ENCODE results near the gene KLHDC7B. TPM values are rescaled to one million over a fixed set of nuclear protein-coding genes. Genes with fewer than 3 reads are reported as not detected.

KLHDC7B gene
- total RNA-seq, 1 experiment from 2014 or later = not detected

DNA sequence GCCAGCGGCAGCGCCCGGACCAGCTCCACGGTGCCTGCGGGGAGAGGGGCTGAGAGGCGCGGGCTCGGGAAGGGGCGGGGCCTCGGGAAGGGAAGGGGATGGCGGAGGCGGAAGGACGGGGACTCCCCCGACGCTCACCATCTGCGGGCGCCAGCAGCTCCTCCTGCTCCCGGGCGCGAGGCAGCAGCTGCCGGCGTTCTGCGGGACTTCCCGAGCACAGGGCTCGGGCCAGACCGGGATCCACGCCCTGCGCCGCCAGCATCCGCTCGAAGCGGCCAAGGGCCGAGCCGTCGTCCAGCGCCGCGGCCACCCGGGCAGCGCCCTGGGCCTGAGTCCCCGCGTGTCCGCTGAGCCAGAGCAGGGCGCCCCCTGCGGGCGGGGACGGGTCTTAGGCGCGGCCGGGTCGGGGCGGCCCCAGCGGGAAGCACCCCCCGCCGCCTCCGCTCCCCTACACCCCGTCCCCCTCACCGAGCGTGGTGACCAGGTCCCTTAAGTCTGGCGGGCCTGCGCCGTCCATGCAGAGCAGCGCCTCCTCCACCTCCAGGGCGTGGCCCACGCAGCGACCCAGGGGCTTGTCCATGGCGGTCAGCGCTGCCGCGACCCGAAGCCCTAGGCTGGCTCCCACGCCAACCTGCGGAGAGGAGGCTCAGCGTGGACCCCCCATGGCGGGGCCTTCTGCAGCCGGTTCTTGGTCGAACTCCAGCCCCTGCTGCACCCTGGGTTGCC is 19.4 kb upstream of the KLHDC7B start (continued):
- TF ChIP-seq USF2 (CRISPR knock-in tag; IDR thresholded peaks at IDR 0.05) (no peak), CREB1 (CRISPR knock-in tag; IDR thresholded peaks at IDR 0.05) (no peak), ARID4B (CRISPR knock-in tag; IDR thresholded peaks at IDR 0.05; ENCODE audit: borderline replicate concordance) (no peak; the same call in 1 of the 2 replicates), MLX (CRISPR knock-in tag; IDR thresholded peaks at IDR 0.05) (no peak), NR2C2 (CRISPR knock-in tag; IDR thresholded peaks at IDR 0.05) (no peak), ZNF281 (CRISPR knock-in tag; IDR thresholded peaks at IDR 0.05) (no peak), ESRRA (CRISPR knock-in tag; IDR thresholded peaks at IDR 0.05; ENCODE audit: borderline replicate concordance) (no peak), FOXP1 (CRISPR knock-in tag; IDR thresholded peaks at IDR 0.05; ENCODE audit: borderline replicate concordance) (peak; percentile 10; the same call in 1 of the 2 replicates), ZNF512 (CRISPR knock-in tag; IDR thresholded peaks at IDR 0.05; ENCODE audit: borderline replicate concordance) (no peak), TCF7 (CRISPR knock-in tag; IDR thresholded peaks at IDR 0.05; ENCODE audit: low read depth) (peak; percentile 21; the same call in 1 of the 2 replicates), GABPB1 (CRISPR knock-in tag; IDR thresholded peaks at IDR 0.05) (0 out of 2 replicates have a peak, but pooled peaks have one; percentile 22), CREM (CRISPR knock-in tag; IDR thresholded peaks at IDR 0.05) (no peak), ZNF416 (CRISPR knock-in tag; IDR thresholded peaks at IDR 0.05) (no peak), PREB (CRISPR knock-in tag; IDR thresholded peaks at IDR 0.05; ENCODE audit: borderline replicate concordance) (no peak), E2F1 (CRISPR knock-in tag; IDR thresholded peaks at IDR 0.05) (peak; percentile 61; the same call in 1 of the 2 replicates), SP1 (CRISPR knock-in tag; conservative IDR thresholded peaks at IDR 0.05) (peak; percentile 22; the same call in 1 of the 2 replicates)
- TF ChIP-seq, protein P1, sequence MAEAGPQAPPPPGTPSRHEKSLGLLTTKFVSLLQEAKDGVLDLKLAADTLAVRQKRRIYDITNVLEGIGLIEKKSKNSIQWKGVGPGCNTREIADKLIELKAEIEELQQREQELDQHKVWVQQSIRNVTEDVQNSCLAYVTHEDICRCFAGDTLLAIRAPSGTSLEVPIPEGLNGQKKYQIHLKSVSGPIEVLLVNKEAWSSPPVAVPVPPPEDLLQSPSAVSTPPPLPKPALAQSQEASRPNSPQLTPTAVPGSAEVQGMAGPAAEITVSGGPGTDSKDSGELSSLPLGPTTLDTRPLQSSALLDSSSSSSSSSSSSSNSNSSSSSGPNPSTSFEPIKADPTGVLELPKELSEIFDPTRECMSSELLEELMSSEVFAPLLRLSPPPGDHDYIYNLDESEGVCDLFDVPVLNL (CRISPR knock-in tag; IDR thresholded peaks at IDR 0.05; ENCODE audit: borderline replicate concordance, low read depth) = no peak
- TF ChIP-seq, protein P2, sequence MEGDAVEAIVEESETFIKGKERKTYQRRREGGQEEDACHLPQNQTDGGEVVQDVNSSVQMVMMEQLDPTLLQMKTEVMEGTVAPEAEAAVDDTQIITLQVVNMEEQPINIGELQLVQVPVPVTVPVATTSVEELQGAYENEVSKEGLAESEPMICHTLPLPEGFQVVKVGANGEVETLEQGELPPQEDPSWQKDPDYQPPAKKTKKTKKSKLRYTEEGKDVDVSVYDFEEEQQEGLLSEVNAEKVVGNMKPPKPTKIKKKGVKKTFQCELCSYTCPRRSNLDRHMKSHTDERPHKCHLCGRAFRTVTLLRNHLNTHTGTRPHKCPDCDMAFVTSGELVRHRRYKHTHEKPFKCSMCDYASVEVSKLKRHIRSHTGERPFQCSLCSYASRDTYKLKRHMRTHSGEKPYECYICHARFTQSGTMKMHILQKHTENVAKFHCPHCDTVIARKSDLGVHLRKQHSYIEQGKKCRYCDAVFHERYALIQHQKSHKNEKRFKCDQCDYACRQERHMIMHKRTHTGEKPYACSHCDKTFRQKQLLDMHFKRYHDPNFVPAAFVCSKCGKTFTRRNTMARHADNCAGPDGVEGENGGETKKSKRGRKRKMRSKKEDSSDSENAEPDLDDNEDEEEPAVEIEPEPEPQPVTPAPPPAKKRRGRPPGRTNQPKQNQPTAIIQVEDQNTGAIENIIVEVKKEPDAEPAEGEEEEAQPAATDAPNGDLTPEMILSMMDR (IDR thresholded peaks at IDR 0.05) = peak; percentile 54
- TF ChIP-seq, protein P3, sequence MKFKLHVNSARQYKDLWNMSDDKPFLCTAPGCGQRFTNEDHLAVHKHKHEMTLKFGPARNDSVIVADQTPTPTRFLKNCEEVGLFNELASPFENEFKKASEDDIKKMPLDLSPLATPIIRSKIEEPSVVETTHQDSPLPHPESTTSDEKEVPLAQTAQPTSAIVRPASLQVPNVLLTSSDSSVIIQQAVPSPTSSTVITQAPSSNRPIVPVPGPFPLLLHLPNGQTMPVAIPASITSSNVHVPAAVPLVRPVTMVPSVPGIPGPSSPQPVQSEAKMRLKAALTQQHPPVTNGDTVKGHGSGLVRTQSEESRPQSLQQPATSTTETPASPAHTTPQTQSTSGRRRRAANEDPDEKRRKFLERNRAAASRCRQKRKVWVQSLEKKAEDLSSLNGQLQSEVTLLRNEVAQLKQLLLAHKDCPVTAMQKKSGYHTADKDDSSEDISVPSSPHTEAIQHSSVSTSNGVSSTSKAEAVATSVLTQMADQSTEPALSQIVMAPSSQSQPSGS (CRISPR knock-in tag; IDR thresholded peaks at IDR 0.05; ENCODE audit: borderline replicate concordance, low read depth) = no peak
